ENCODE measurements around the gene PLXNA1.

Gene PLXNA1

DNA sequence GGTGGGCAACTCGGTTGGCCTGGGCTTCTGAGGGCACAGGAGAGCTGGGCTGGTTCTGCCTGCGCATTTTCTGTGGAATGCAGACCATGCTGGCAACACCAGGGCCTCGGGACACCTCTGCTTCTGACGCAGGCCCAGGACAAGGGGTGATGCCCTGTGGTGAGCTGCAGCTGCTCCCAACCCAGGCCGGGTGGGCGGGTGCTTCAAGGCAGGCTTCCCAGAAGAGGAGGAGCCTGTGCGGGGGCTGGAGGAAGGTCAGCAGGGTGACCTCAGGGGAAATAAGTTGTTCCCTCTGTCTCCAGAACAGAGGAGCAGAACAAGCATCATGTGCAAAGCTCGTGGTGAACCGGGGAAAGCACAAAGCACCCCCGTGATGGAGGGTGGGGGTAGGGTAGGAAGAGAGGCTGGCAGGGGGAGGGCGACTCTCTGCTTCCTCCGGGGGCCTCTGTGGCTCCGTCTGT, 11.0 kb upstream of the PLXNA1 start:
- CTCF ChIA-PET = no interaction called here
- TF ChIP-seq ZNF384 (IDR thresholded peaks at IDR 0.05) (no peak), SP1 (IDR thresholded peaks at IDR 0.05) (no peak), LEF1 (IDR thresholded peaks at IDR 0.05; ENCODE audit: borderline replicate concordance) (no peak), HDGF (IDR thresholded peaks at IDR 0.05; ENCODE audit: borderline replicate concordance) (no peak), TARDBP (IDR thresholded peaks at IDR 0.05) (no peak), L3MBTL2 (conservative IDR thresholded peaks at IDR 0.05) (no peak), CTBP1 (IDR thresholded peaks at IDR 0.05; ENCODE audit: borderline replicate concordance) (no peak), SUZ12 (IDR thresholded peaks at IDR 0.05) (no peak), BHLHE40 (IDR thresholded peaks at IDR 0.05; ENCODE audit: borderline replicate concordance) (no peak), ELF4 (IDR thresholded peaks at IDR 0.05) (no peak), ARNT (IDR thresholded peaks at IDR 0.05) (no peak), NFRKB (IDR thresholded peaks at IDR 0.05) (no peak)
- TF ChIP-seq, protein P1, sequence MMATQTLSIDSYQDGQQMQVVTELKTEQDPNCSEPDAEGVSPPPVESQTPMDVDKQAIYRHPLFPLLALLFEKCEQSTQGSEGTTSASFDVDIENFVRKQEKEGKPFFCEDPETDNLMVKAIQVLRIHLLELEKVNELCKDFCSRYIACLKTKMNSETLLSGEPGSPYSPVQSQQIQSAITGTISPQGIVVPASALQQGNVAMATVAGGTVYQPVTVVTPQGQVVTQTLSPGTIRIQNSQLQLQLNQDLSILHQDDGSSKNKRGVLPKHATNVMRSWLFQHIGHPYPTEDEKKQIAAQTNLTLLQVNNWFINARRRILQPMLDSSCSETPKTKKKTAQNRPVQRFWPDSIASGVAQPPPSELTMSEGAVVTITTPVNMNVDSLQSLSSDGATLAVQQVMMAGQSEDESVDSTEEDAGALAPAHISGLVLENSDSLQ (IDR thresholded peaks at IDR 0.05) = no peak
- POLR2A ChIA-PET = no interaction called here
- no peak for DNase-seq (ENCODE audit: extremely low spot score)

DNA sequence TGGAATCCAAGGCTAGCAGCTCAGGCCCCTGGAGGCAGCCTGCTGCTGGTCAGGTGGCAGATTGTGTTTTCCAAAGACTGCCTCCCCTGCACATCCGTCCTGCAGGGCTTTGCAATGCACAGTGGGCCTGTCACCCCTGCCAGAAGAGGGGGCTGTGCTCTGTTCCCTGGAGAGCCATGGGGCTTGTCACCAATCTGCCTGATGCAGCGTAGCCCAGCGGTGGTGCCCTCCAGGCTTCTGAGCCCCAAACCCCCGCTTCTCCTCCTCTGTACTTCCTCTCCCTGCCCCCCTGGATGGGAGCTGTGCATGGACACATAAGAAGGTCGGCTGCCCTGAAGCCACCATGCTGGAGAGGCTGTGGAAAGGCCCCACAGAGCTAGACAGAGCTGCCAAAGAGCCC, 10.0 kb upstream of the PLXNA1 start:
- POLR2A ChIA-PET = no interaction called here
- DNase-seq (ENCODE audit: extremely low spot score) = no peak
- TF ChIP-seq SUZ12 (IDR thresholded peaks at IDR 0.05) = no peak
- TF ChIP-seq CTBP1 (IDR thresholded peaks at IDR 0.05; ENCODE audit: borderline replicate concordance) = no peak
- TF ChIP-seq ZNF384 (IDR thresholded peaks at IDR 0.05) = no peak
- TF ChIP-seq, protein P1 (IDR thresholded peaks at IDR 0.05) = no peak
- TF ChIP-seq ELF4 (IDR thresholded peaks at IDR 0.05) = no peak
- no peak for TF ChIP-seq NFRKB (IDR thresholded peaks at IDR 0.05)
- TF ChIP-seq L3MBTL2 (conservative IDR thresholded peaks at IDR 0.05) = no peak
- no peak for TF ChIP-seq FOXM1 (IDR thresholded peaks at IDR 0.05; ENCODE audit: borderline replicate concordance)
- no peak for TF ChIP-seq FOXK2 (IDR thresholded peaks at IDR 0.05)
- CTCF ChIA-PET = no interaction called here

DNA sequence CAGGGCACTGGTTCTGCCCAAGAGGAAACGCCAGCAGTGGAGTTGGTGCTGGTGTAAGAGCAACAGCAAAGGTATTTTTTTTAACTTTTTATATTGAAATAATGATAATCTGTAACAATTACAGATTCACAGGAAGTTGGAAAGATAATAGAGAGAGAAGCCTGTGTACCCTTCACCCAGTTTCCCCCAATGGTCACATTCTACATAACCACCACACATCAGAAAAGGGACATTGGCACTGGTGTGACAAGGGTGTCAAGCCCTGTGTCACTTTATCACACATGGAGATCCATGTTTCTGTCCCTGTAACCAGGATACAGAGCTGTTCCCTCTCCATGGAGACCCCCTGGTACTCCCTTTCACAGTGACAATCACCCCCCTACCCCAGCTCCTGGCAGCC, 9.1 kb upstream of the PLXNA1 start:
- no peak for TF ChIP-seq CTBP1 (IDR thresholded peaks at IDR 0.05; ENCODE audit: borderline replicate concordance)
- ChIA-PET CTCF (no interaction called here), POLR2A (no interaction called here)
- DNase-seq (ENCODE audit: extremely low spot score) = no peak

DNA sequence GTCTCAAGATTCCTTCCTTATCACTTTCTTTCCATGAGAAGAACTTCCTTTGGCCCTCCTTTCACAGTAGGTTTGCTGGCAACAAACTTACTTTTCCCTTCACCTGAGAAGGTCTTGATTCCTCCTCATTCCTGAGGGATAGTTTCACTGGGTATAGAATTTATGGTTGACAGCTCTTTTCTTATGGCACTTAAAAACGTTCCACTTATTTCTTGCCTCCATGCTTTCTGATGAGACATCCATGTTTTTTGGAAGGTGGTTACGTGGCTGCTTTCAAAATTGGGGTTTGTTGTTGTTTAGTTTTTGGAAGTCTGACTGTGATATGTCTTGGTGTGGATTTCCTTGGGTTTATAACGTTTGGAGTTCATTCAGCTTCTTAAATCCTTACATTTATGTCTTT, 8.2 kb upstream of the PLXNA1 start:
- CTCF ChIA-PET = no interaction called here
- DNase-seq (ENCODE audit: extremely low spot score) = no peak
- POLR2A ChIA-PET = no interaction called here
- TF ChIP-seq FOXK2 (IDR thresholded peaks at IDR 0.05) (no peak), L3MBTL2 (conservative IDR thresholded peaks at IDR 0.05) (no peak), ELF4 (IDR thresholded peaks at IDR 0.05) (no peak), LEF1 (IDR thresholded peaks at IDR 0.05; ENCODE audit: borderline replicate concordance) (no peak), SP1 (IDR thresholded peaks at IDR 0.05) (no peak), TARDBP (IDR thresholded peaks at IDR 0.05) (no peak), ZNF384 (IDR thresholded peaks at IDR 0.05) (no peak), CTBP1 (IDR thresholded peaks at IDR 0.05; ENCODE audit: borderline replicate concordance) (no peak), FOXA1 (IDR thresholded peaks at IDR 0.05) (no peak), FOXM1 (IDR thresholded peaks at IDR 0.05; ENCODE audit: borderline replicate concordance) (no peak), NFRKB (IDR thresholded peaks at IDR 0.05) (no peak), BHLHE40 (IDR thresholded peaks at IDR 0.05; ENCODE audit: borderline replicate concordance) (no peak), ARNT (IDR thresholded peaks at IDR 0.05) (no peak)
- TF ChIP-seq, protein P1 (IDR thresholded peaks at IDR 0.05) = no peak

DNA sequence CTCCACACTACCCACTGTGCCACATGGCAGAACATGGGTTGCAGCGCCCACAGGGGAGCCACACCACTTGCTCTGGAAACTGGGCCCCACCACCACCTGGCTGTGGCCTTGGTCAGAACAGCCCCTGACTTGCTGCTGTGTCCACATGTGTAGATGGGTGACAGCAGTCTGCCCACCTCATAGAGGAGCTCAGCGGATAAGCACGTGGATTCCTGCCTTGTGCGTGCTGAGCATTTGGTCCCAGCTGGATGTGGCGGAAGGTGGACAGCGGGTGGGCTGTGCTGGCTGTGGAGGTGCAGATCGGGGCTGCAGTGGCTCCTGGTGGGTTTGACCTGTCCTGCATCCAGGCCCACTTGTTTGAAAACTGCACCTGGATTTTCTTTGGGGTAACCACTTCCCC, 6.0 kb upstream of the PLXNA1 start:
- ChIA-PET CTCF (no interaction called here), POLR2A (no interaction called here)
- no peak for DNase-seq (ENCODE audit: extremely low spot score)
- no peak for TF ChIP-seq LEF1 (IDR thresholded peaks at IDR 0.05; ENCODE audit: borderline replicate concordance)
- no peak for TF ChIP-seq FOXK2 (IDR thresholded peaks at IDR 0.05)
- no peak for TF ChIP-seq FOXM1 (IDR thresholded peaks at IDR 0.05; ENCODE audit: borderline replicate concordance)
- no peak for TF ChIP-seq ELF4 (IDR thresholded peaks at IDR 0.05)
- no peak for TF ChIP-seq CTBP1 (IDR thresholded peaks at IDR 0.05; ENCODE audit: borderline replicate concordance)
- no peak for TF ChIP-seq BHLHE40 (IDR thresholded peaks at IDR 0.05; ENCODE audit: borderline replicate concordance)
- TF ChIP-seq HDGF (IDR thresholded peaks at IDR 0.05; ENCODE audit: borderline replicate concordance) = no peak
- TF ChIP-seq ZNF384 (IDR thresholded peaks at IDR 0.05) = no peak
- TF ChIP-seq FOXA1 (IDR thresholded peaks at IDR 0.05) = no peak
- TF ChIP-seq TARDBP (IDR thresholded peaks at IDR 0.05) = no peak
- no peak for TF ChIP-seq SP1 (IDR thresholded peaks at IDR 0.05)

DNA sequence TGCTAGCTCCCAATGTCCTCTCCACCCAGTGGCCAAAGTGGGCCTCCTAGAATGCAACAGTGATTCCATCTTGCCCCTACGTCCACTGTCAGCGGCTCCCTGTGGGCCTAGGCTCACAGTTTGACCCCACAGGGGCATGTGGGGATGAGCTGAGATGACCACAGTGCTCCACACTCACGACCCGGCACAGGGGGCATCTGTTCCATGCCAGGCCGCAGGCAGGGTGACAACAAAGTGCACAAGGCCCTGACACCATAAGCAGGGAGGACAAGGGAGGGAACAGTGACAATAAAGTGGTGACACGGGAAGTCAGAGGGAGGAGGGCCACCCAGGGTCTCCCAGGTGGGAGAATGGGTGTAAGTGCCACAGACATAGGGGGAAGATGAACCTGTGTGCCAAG, 5.1 kb upstream of the PLXNA1 start:
- TF ChIP-seq, protein P1 (IDR thresholded peaks at IDR 0.05) = no peak
- no peak for TF ChIP-seq SP1 (IDR thresholded peaks at IDR 0.05)
- no peak for TF ChIP-seq ELF4 (IDR thresholded peaks at IDR 0.05)
- TF ChIP-seq FOXM1 (IDR thresholded peaks at IDR 0.05; ENCODE audit: borderline replicate concordance) = no peak
- no peak for TF ChIP-seq LEF1 (IDR thresholded peaks at IDR 0.05; ENCODE audit: borderline replicate concordance)
- no peak for TF ChIP-seq L3MBTL2 (conservative IDR thresholded peaks at IDR 0.05)
- no peak for TF ChIP-seq ZNF384 (IDR thresholded peaks at IDR 0.05)
- POLR2A ChIA-PET = no interaction called here
- CTCF ChIA-PET = no interaction called here
- no peak for DNase-seq (ENCODE audit: extremely low spot score)
